GM12864 (cell line): ENCODE measurements around the gene ZNF497.

Experiments
- DNase-seq: peaks from one replicate; pipeline ENCODE4 v3.0.0-alpha.2; 2011; ENCODE audit warnings: low read depth
- H3K4me3 ChIP-seq: 2 replicates; pipeline ENCODE4 v1.5.1; 2011; ENCODE audit warnings: mild to moderate bottlenecking, low read depth, low read length, control low read depth
- TF ChIP-seq, protein P1 (sequence below): IDR thresholded peaks from 2 replicates; pipeline ENCODE4 v1.5.1; 2011; ENCODE audit warnings: low read depth, mild to moderate bottlenecking, moderate library complexity, low read length, control low read depth, inconsistent platforms; ENCODE audit errors: missing control alignments

Gene ZNF497

DNA sequence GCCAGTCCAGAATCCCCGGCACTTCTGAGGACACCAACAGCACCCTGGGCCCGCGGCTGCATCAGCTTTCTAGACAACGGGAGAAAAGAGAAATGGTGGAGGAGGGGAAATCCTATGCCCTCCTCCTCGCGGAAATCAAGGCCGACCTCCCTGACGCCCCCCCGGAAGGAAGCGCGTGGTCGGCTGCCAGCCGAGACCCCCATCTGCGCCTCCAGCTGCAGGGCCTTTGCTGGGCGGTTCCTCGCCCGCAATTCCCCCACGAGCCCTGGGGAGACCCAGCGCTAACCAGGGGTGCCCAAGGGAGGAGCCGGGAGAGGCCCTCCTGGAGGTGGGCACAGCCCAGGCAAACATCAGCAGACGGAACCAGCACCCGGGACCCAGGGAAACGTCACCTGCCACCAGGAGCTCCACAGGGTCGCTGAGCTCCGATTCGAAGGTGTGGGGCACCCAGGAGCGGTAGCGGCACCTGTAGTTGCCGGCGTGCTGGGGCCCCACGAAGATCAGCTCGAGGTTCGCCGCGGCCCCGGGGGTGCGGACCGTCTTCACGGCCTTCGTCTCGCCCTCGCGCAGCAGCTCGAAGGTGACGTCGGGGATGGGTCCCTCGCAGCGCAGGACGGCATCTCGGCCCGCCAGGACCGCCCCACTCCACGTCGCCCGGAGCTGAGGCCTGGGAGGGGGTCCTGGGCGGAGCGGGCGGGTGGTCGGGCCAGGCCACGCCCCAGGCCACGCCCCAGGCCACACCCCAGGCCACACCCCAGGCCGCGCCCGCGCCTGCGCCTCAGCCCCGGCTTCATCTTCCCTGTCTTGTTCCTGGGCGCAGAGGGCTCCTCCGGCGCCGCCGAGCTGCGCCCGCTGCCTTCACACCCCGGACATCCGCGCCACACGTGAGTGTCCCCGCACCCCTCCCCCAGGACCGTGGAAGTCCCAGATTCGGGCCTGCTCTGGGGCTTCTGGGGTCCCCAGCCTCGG, 15.3 kb downstream of the ZNF497 start:
- H3K4me3 ChIP-seq, result peak overlapping the region; percentile 77
- DNase-seq, result peak; percentile 33
- TF ChIP-seq, protein P1, sequence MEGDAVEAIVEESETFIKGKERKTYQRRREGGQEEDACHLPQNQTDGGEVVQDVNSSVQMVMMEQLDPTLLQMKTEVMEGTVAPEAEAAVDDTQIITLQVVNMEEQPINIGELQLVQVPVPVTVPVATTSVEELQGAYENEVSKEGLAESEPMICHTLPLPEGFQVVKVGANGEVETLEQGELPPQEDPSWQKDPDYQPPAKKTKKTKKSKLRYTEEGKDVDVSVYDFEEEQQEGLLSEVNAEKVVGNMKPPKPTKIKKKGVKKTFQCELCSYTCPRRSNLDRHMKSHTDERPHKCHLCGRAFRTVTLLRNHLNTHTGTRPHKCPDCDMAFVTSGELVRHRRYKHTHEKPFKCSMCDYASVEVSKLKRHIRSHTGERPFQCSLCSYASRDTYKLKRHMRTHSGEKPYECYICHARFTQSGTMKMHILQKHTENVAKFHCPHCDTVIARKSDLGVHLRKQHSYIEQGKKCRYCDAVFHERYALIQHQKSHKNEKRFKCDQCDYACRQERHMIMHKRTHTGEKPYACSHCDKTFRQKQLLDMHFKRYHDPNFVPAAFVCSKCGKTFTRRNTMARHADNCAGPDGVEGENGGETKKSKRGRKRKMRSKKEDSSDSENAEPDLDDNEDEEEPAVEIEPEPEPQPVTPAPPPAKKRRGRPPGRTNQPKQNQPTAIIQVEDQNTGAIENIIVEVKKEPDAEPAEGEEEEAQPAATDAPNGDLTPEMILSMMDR, result no peak

DNA sequence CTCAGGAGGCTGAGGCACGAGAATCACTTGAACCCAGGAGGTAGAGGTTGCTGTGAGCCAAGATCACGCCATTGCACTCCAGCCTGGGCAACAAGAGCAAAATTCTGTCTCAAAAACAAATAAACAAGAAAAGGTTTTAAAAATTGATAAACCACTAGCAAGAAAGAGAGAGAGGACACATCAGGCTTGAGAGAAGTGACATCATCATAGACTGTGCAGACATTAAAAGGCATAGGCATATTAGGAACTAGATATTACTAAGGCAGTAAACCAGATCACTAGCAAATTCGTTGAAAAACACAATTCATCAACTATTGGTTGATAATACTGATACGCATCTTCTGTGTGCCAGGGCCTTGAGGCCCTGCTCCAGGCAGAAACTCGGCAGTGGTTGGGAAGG, 17.0 kb downstream of the ZNF497 start:
- no peak overlapping the region for H3K4me3 ChIP-seq
- DNase-seq, result no peak
- TF ChIP-seq, protein P1, result no peak

DNA sequence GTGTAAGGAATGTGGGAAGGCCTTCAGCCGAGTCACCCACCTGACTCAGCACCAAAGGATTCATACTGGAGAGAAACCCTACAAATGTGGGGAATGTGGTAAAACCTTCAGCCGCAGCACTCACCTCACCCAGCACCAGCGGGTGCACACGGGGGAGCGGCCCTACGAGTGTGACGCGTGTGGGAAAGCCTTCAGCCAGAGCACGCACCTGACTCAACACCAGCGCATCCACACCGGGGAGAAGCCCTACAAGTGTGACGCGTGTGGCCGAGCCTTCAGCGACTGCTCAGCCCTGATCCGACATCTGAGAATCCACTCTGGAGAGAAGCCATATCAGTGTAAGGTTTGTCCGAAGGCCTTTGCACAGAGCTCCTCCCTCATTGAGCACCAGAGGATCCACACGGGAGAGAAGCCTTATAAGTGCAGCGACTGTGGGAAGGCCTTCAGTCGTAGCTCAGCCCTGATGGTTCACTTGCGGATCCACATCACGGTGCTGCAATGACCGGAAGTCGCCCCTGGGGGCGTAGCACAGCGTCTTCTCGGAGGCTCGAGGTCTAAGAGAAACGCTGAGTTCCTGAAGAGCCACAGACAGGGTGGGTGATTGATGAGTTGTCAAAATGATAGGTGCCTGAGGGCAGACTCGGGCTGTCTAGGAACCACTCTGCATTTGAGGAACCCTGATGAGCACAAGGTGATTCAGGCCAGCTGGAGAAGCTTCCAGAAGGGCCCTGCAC, 23.6 kb downstream of the ZNF497 start:
- TF ChIP-seq, protein P1, result peak; percentile 18
- no peak for DNase-seq
- H3K4me3 ChIP-seq, result no peak overlapping the region

DNA sequence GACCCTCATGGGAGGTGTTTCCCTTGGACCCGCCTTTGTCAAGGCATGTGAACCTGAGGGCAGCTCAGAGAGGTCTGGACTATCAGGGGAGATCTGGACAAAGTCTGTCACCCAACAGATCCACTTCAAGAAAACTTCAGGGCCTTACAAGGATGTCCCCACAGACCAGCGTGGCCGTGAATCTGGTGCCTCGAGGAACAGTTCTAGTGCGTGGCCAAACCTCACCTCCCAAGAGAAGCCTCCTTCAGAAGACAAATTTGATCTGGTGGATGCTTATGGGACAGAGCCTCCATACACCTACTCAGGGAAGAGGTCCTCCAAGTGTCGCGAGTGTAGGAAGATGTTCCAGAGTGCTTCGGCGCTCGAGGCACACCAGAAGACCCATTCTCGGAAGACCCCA, 24.2 kb downstream of the ZNF497 start:
- TF ChIP-seq, protein P1, result no peak
- DNase-seq, result no peak
- H3K4me3 ChIP-seq, result no peak overlapping the region

DNA sequence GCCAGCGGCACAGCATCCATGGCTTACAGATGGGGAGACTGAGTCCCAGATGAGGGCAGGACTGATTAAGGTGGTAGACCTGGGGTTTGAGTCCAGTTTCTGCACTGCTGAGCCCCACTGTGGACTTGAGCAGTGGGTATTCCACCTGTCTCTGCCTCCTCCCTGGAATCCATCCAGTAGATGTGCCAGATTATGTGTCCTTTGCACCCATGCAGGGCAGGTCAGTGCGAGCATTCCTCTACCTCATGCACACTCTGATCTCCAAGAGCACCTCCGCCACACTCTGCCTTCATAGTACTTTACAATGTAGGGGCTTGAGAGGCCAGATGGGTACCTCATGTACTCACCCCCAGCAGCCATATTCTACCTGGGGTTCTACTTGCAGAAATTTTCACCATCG, 25.7 kb downstream of the ZNF497 start:
- no peak for DNase-seq
- TF ChIP-seq, protein P1, result no peak
- H3K4me3 ChIP-seq, result no peak overlapping the region

DNA sequence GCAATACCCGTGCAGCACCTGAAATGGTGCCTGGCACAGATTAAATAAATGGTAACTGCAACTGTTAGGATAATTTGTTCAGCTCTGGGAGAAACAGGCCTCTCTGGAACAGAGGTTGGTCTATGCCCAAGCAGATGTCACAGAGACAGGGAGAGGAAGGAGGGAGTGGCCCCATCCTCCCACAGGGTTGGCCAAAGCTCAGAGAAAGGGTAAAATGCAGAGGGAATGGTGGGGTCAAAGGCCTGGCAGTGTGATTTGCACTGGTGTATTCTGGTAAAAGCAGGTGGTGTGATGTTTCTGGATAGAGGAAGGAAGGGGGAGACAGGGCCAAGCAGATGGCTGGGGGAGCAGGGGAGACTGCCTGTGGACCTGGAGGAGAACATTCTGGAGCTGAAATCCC, 26.3 kb downstream of the ZNF497 start:
- no peak for DNase-seq
- TF ChIP-seq, protein P1, result no peak
- no peak overlapping the region for H3K4me3 ChIP-seq

DNA sequence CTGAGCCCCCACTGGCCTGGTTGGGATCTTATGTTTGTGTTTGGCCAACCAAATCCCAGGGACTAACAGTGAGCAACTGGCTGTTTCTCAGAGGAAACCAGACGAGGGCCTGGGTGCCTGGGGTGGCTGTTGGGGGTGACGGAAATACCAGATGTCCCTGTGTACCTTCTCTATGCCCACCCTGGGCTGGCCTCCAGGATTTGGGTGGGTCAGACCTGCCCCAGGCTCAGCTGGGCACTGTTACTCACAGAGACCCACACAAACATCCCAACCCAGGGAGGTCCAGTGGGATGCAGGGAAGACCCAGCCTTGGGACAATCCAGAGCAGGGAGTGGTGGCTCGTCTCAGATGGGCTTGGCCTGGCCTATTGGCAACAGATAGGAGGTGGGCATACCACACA, 26.9 kb downstream of the ZNF497 start:
- H3K4me3 ChIP-seq, result no peak overlapping the region
- TF ChIP-seq, protein P1, result no peak
- no peak for DNase-seq
